H1 (cell line): ENCODE data around the gene NBPF4. TPM values are rescaled to one million over a fixed set of nuclear protein-coding genes. Genes with fewer than 3 reads are reported as not detected.

Experiments
- CTCF ChIA-PET: fragments of 300-600 bp; sonication (Branson Sonifier 250); formaldehyde crosslinking; loops from one replicate; lab custom pipeline; 2021; ENCODE audit not compliant: partially characterized antibody; lab: Charles Lee
- POLR2A ChIA-PET: fragments of 300-600 bp; sonication (Branson Sonifier 250); formaldehyde crosslinking; loops from one replicate; lab custom pipeline; 2021; ENCODE audit warnings: inconsistent platforms; ENCODE audit not compliant: partially characterized antibody; lab: Charles Lee
- DNase-seq, 2 experiments: peaks; one replicate each; pipeline versions ENCODE4 v3.0.0 to v3.0.0-alpha.2; 2010 to 2022; ENCODE audit warnings: low spot score in 2 of 2, low read depth in 1 of 2, mixed read lengths in 1 of 2
- FAIRE-seq: peaks from 2 replicates; lab custom pipeline; 2011; peaks lifted over from hg19 to GRCh38; lab: Jason Lieb, UNC
- H2AFZ ChIP-seq: 2 replicates; pipeline ENCODE4 v1.8.1; 2012; ENCODE audit warnings: low read length, inconsistent platforms
- H2AK5ac ChIP-seq: 2 replicates; pipeline ENCODE4 v1.6.1; 2013; ENCODE audit warnings: low read depth, low read length
- H2BK120ac ChIP-seq: replicated peaks from 2 replicates; pipeline ENCODE3; 2013; ENCODE audit warnings: low read depth, low read length, inconsistent platforms
- H2BK12ac ChIP-seq: 2 replicates; pipeline ENCODE4 v1.6.1; 2013; ENCODE audit warnings: low read depth, low read length
- H2BK15ac ChIP-seq: 2 replicates; pipeline ENCODE4 v1.6.1; 2013; ENCODE audit warnings: low read length
- H2BK20ac ChIP-seq: 2 replicates; pipeline ENCODE4 v1.6.1; 2013; ENCODE audit warnings: low read length
- H2BK5ac ChIP-seq: 2 replicates; pipeline ENCODE4 v1.6.1; 2013; ENCODE audit warnings: low read depth, low read length
- H3K14ac ChIP-seq: 2 replicates; pipeline ENCODE4 v1.6.1; 2013; ENCODE audit warnings: inconsistent platforms; ENCODE audit not compliant: insufficient read length
- H3K18ac ChIP-seq: 2 replicates; pipeline ENCODE4 v1.6.1; 2013; ENCODE audit warnings: low read length; ENCODE audit errors: extremely low read depth
- H3K23ac ChIP-seq: 2 replicates; pipeline ENCODE4 v1.6.1; 2013; ENCODE audit warnings: inconsistent platforms; ENCODE audit not compliant: insufficient read length
- H3K23me2 ChIP-seq: 2 replicates; pipeline ENCODE4 v1.6.1; 2013; ENCODE audit warnings: low read depth, low read length
- H3K27ac ChIP-seq: 2 replicates; pipeline ENCODE4 v1.6.1; 2011; ENCODE audit warnings: low read depth, low read length, inconsistent platforms
- H3K27me3 ChIP-seq, 4 experiments: replicated peaks in 1 of 4; 1 replicate in 1 of 4; 2 replicates in 3 of 4; pipeline versions ENCODE4 v1.6.1 to v1.8.1; 2011 to 2013; ENCODE audit warnings: low read length in 3 of 4, mild to moderate bottlenecking in 3 of 4, inconsistent platforms in 2 of 4, mixed read lengths in 2 of 4, moderate library complexity in 1 of 4; ENCODE audit not compliant: control insufficient read depth in 3 of 4, insufficient read depth in 3 of 4; ENCODE audit errors: extremely low read depth in 1 of 4
- H3K36me3 ChIP-seq, 4 experiments: 2 replicates each; pipeline versions ENCODE4 v1.6.1 to v1.8.1; 2011 to 2013; ENCODE audit warnings: mild to moderate bottlenecking in 4 of 4, low read length in 3 of 4, moderate library complexity in 2 of 4, control low read depth in 1 of 4, inconsistent platforms in 1 of 4; ENCODE audit not compliant: insufficient read depth in 4 of 4, control insufficient read depth in 2 of 4
- H3K4ac ChIP-seq: replicated peaks from 2 replicates; pipeline ENCODE3; 2013; ENCODE audit warnings: low read length, low read depth, mixed read lengths, inconsistent platforms; ENCODE audit not compliant: insufficient read length
- H3K4me1 ChIP-seq, 4 experiments: replicated peaks in 1 of 4; 1 replicate in 1 of 4; 2 replicates in 3 of 4; pipeline versions ENCODE4 v1.6.1 to v1.8.1; 2011 to 2013; ENCODE audit warnings: low read length in 3 of 4, inconsistent platforms in 2 of 4, mixed read lengths in 1 of 4; ENCODE audit not compliant: insufficient read depth in 4 of 4, control insufficient read depth in 3 of 4
- H3K4me2 ChIP-seq, 2 experiments: 2 replicates each; pipeline versions ENCODE4 v1.6.1 to v1.8.1; 2011 to 2013; ENCODE audit warnings: low read depth in 2 of 2, low read length in 2 of 2, control low read depth in 1 of 2, inconsistent platforms in 1 of 2, mild to moderate bottlenecking in 1 of 2; ENCODE audit not compliant: insufficient read depth in 1 of 2
- H3K4me3 ChIP-seq, 4 experiments: fragments of 200-600, 300-600 bp in 1 of 4; sonication (generic), shearing (Covaris generic), sonication (Bioruptor Twin) in 1 of 4; 2 replicates each; pipeline versions ENCODE4 v1.5.1 to v1.8.1; 2011 to 2016; ENCODE audit warnings: low read length in 4 of 4, low read depth in 3 of 4, control low read depth in 2 of 4, inconsistent platforms in 2 of 4, mild to moderate bottlenecking in 2 of 4, mixed read lengths in 1 of 4, moderate library complexity in 1 of 4; ENCODE audit not compliant: insufficient read depth in 2 of 4; ENCODE audit errors: extremely low read depth in 1 of 4
- H3K56ac ChIP-seq: replicated peaks from 2 replicates; pipeline ENCODE3; 2013; ENCODE audit warnings: low read depth, mild to moderate bottlenecking, mixed read lengths, low read length, inconsistent platforms; ENCODE audit not compliant: insufficient read length
- H3K79me1 ChIP-seq: 2 replicates; pipeline ENCODE4 v1.6.1; 2013; ENCODE audit warnings: low read depth, low read length, control low read depth
- H3K79me2 ChIP-seq, 2 experiments: 2 replicates each; pipeline versions ENCODE4 v1.6.1 to v1.8.1; 2012 to 2013; ENCODE audit warnings: low read length in 2 of 2, mild to moderate bottlenecking in 2 of 2, inconsistent platforms in 1 of 2; ENCODE audit not compliant: insufficient read depth in 2 of 2, control insufficient read depth in 1 of 2
- H3K9ac ChIP-seq, 4 experiments: replicated peaks in 1 of 4; 1 replicate in 1 of 4; 2 replicates in 3 of 4; pipeline versions ENCODE4 v1.6.1 to v1.8.1; 2011 to 2013; ENCODE audit warnings: low read depth in 3 of 4, low read length in 3 of 4, control low read depth in 2 of 4, mild to moderate bottlenecking in 2 of 4, moderate library complexity in 2 of 4, inconsistent platforms in 1 of 4; ENCODE audit errors: extremely low read depth in 1 of 4
- H3K9me3 ChIP-seq, 2 experiments: 2 replicates each; pipeline versions ENCODE4 v1.6.1 to v1.8.1; 2012 to 2013; ENCODE audit warnings: mild to moderate bottlenecking in 2 of 2, moderate library complexity in 2 of 2, control low read depth in 1 of 2, inconsistent platforms in 1 of 2, low read depth in 1 of 2, low read length in 1 of 2, mixed read lengths in 1 of 2; ENCODE audit not compliant: insufficient read depth in 2 of 2
- H4K20me1 ChIP-seq, 2 experiments: replicated peaks in 1 of 2; 2 replicates each; pipeline versions ENCODE3 to v1.8.1; 2011 to 2013; ENCODE audit warnings: inconsistent platforms in 2 of 2, low read length in 2 of 2, mild to moderate bottlenecking in 1 of 2; ENCODE audit not compliant: insufficient read depth in 2 of 2, control insufficient read depth in 1 of 2
- H4K5ac ChIP-seq: 2 replicates; pipeline ENCODE4 v1.6.1; 2013; ENCODE audit warnings: low read length, low read depth, mixed read lengths, inconsistent platforms; ENCODE audit not compliant: insufficient read length
- H4K8ac ChIP-seq: 2 replicates; pipeline ENCODE4 v1.8.0; 2013; ENCODE audit warnings: mild to moderate bottlenecking, moderate library complexity, low read length, inconsistent platforms; ENCODE audit not compliant: insufficient read depth; ENCODE audit errors: extremely low read depth
- H4K91ac ChIP-seq: replicated peaks from 2 replicates; pipeline ENCODE3; 2013; ENCODE audit warnings: low read length, mixed read lengths, inconsistent platforms; ENCODE audit not compliant: insufficient read length
- BRCA1 ChIP-seq: IDR thresholded peaks from 2 replicates; pipeline ENCODE4 v1.6.1; 2012; ENCODE audit warnings: low read depth, low read length, improper control_type of control experiment
- CHD1 ChIP-seq: IDR thresholded peaks from 2 replicates; pipeline ENCODE4 v1.6.1; 2012; ENCODE audit warnings: low read depth, low read length, improper control_type of control experiment
- GTF2F1 ChIP-seq: IDR thresholded peaks from 2 replicates; pipeline ENCODE4 v1.6.1; 2012; ENCODE audit warnings: low read depth, low read length, improper control_type of control experiment, borderline replicate concordance
- HDAC2 ChIP-seq, 2 experiments: fragments of 300-600 bp in 1 of 2; sonication (generic) in 1 of 2; IDR thresholded peaks; 2 replicates each; pipeline ENCODE4 v1.6.1; 2011 to 2012; ENCODE audit warnings: low read depth in 2 of 2, low read length in 2 of 2, mild to moderate bottlenecking in 2 of 2, moderate library complexity in 2 of 2, borderline replicate concordance in 1 of 2, inconsistent platforms in 1 of 2
- HDAC6 ChIP-seq: IDR thresholded peaks from one replicate; pipeline ENCODE4 v1.7.1; 2012; ENCODE audit warnings: low read depth, mild to moderate bottlenecking, inconsistent platforms, low read length, moderate library complexity
- KDM1A ChIP-seq: fragments of 200-600, 300-600 bp; sonication (generic); IDR thresholded peaks from 2 replicates; pipeline ENCODE4 v1.7.1; 2016; ENCODE audit warnings: mild to moderate bottlenecking, low read length, borderline replicate concordance
- KDM4A ChIP-seq: IDR thresholded peaks from one replicate; pipeline ENCODE4 v1.7.1; 2012; ENCODE audit warnings: low read depth, mild to moderate bottlenecking, moderate library complexity, low read length, inconsistent platforms; ENCODE audit not compliant: severe bottlenecking
- SIRT6 ChIP-seq: IDR thresholded peaks from one replicate; pipeline ENCODE4 v1.7.1; 2012; ENCODE audit warnings: low read length, inconsistent platforms
- SIX5 ChIP-seq: IDR thresholded peaks from 2 replicates; pipeline ENCODE4 v1.6.1; 2011; ENCODE audit warnings: mild to moderate bottlenecking, low read depth, low read length
- SRF ChIP-seq: IDR thresholded peaks from 2 replicates; pipeline ENCODE4 v1.6.1; 2011; ENCODE audit warnings: mild to moderate bottlenecking, low read depth, low read length, moderate library complexity
- SUZ12 ChIP-seq: fragments of 200-600 bp; sonication (generic); IDR thresholded peaks from 2 replicates; pipeline ENCODE4 v1.6.1; 2012; ENCODE audit warnings: mild to moderate bottlenecking, inconsistent platforms, low read length, moderate library complexity, mixed read lengths
- WGBS, 2 experiments: shearing (Covaris generic) in 1 of 2; methylation state at CpG; one replicate each; pipeline versions ENCODE4 v1.1.6 to v1.1.7; 2013 to 2015; ENCODE audit warnings: low lambda C conversion rate in 2 of 2, mixed read lengths in 2 of 2, inconsistent platforms in 1 of 2, low coverage in 1 of 2, missing lambda C conversion rate in 1 of 2; ENCODE audit not compliant: insufficient replicate concordance in 2 of 2, insufficient coverage in 1 of 2, insufficient read length in 1 of 2; ENCODE audit errors: extremely low coverage in 1 of 2, missing lambda C conversion rate in 1 of 2; 5-methylcytosine and 5-hydroxymethylcytosine counted together
- polyA plus RNA-seq, 7 experiments: library from polyadenylated mRNA; depleted of rRNA in 3 of 7; stranded (reverse) in 5 of 7; unstranded in 2 of 7; fragments of >200 nt in 5 of 7; fragments of 200-250 nt in 2 of 7; gene quantifications; 1 replicate in 5 of 7; 2 replicates in 1 of 7; 4 replicates in 1 of 7; pipeline versions ENCODE4 v1.2.1 to v1.2.3, GENCODE V29; 2011 to 2013; ENCODE audit warnings: missing spikeins in 2 of 7, mixed read lengths in 2 of 7
- total RNA-seq: library from RNA; stranded (reverse); fragmentation: NEBNext Ultra II Directional; extraction: Animal tissue kit (Norgen Biotek cat#: 25700); gene quantifications from 2 replicates; pipeline ENCODE4 v1.2.1, GENCODE V29; 2021

Gene NBPF4
- total and polyA plus RNA-seq, 2 of the 8 experiments (the other 6 are each of a cell fraction or from before 2014, with no cell fraction given) = not detected

DNA sequence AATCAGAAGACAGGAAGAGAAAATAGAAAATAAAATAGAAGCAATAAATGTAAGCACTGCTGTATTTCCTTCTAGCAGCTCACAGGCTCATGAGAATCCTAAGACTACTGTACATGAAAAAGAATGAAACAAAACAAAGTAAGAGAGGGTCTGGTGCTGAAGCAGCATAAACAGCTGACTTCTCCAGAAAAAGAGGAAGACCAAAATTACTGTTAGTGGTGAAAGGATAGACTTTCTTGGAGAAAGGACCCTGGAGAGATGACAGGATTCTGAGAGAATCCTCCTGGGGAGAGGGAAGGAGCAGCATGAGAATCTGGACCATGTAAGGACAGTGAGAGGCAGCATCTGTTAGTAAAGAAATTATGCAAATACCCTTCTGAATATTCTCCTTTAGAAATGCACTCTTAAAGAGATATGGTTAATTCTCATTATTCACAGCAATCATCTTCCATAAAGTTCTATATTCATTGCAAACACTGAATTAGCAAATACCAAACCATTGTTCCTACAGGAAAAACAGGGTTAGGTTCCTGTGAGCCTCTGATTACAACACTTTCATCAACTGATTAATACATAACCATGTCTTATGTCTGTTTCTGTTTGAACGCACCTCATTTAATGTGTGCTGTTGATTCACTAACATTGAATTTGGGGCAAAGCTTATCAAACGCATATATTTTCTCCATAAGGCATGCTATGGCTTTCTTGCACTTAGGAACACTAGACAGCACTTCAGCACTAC, 60.7 kb downstream of the NBPF4 start:
- 38% methylated on average over 2 of the region's 2 CpGs; no CpG with 5 or more reads in 1 of the 2 experiments for WGBS, 2 experiments
- no peak overlapping the region for H3K56ac ChIP-seq
- no peak overlapping the region for H4K91ac ChIP-seq
- no peak overlapping the region for H3K27ac ChIP-seq
- ChIA-PET CTCF (interaction anchor here (0.7 kb wide), 1 partner anchor 9 kb away, joined by 3 read pairs; no protein-coding TSS in a partner anchor), POLR2A (interaction anchor here (1.5 kb wide), 1 partner anchor 17 kb away, joined by 4 read pairs; the partner anchor contains the start of gene SLC25A24)
- H3K23me2 ChIP-seq = no peaks in the 10 kb centered on the region
- H3K4me2 ChIP-seq = no peak overlapping the region
- no peak overlapping the region for H2BK120ac ChIP-seq
- H3K23ac ChIP-seq = no peak overlapping the region
- H2AFZ ChIP-seq = no peak overlapping the region
- DNase-seq = no peak
- H4K5ac ChIP-seq = no peak overlapping the region
- H2AK5ac ChIP-seq = no peak overlapping the region
- H3K4ac ChIP-seq = no peak overlapping the region
- no peak overlapping the region for H2BK15ac ChIP-seq
- peaks cover 2% of the 10 kb centered on the region; the same call in 1 of the 2 replicates for H3K79me1 ChIP-seq
- H3K14ac ChIP-seq = no peak overlapping the region
- peaks cover 0 to 2% of the 10 kb centered on the region in 2 experiments; a peak in 1 of 4 replicates for H3K9me3 ChIP-seq
- no peak for FAIRE-seq
- H2BK20ac ChIP-seq = no peak overlapping the region
- H3K18ac ChIP-seq = no peak overlapping the region
- no peaks in the 10 kb centered on the region for H3K27me3 ChIP-seq
- no peaks in the 10 kb centered on the region for H4K20me1 ChIP-seq
- no peak overlapping the region for H3K9ac ChIP-seq
- no peak overlapping the region for H2BK12ac ChIP-seq
- peaks cover 4 to 20% of the 10 kb centered on the region in 2 experiments; a peak in 2 of 4 replicates for H3K79me2 ChIP-seq
- H3K4me1 ChIP-seq = no peaks in the 10 kb centered on the region
- peaks cover 0 to 21% (median 12%) of the 10 kb centered on the region in 4 experiments; a peak in 4 of 8 replicates for H3K36me3 ChIP-seq
- H4K8ac ChIP-seq = no peak overlapping the region
- H3K4me3 ChIP-seq = no peak overlapping the region
- H2BK5ac ChIP-seq = no peak overlapping the region
- TF ChIP-seq CHD1 (no peak), BRCA1 (no peak), KDM4A (no peak), HDAC2 (IDR thresholded peaks at IDR 0.05; ENCODE audit: borderline replicate concordance in 1 of 2, low read depth in 2 of 2, low read length in 2 of 2) (no peak), GTF2F1 (no peak), SRF (no peak), SIRT6 (no peak), SIX5 (no peak), HDAC6 (no peak), SUZ12 (no peak), KDM1A (no peak)
